Peyer's patch (tissue), 4 donors: ENCODE results near the gene PAQR4. TPM values are rescaled to one million over a fixed set of nuclear protein-coding genes. Genes with fewer than 3 reads are reported as not detected.
"Not testable (repeated sequence)": the region's sequence is repeated elsewhere in the genome, so short reads cannot be mapped to it uniquely, and the experiment has no call there.

Experiments used
- DNase-seq, 3 donors: peaks; one replicate each; pipeline ENCODE4 v3.0.0-alpha.2; 2017 to 2019
- H3K27ac ChIP-seq, 4 donors: fragments of 200-600 bp; sonication (generic); one replicate each; pipeline ENCODE4 v1.5.1; 2016 to 2019
- H3K27me3 ChIP-seq, 2 donors: fragments of 200-600 bp; sonication (generic); one replicate each; pipeline ENCODE4 v1.5.1; 2019
- H3K36me3 ChIP-seq, 3 donors: fragments of 200-600 bp; sonication (generic); one replicate each; pipeline ENCODE4 v1.5.1; 2016 to 2019
- H3K4me1 ChIP-seq, 4 donors: fragments of 200-600 bp; sonication (generic); one replicate each; pipeline ENCODE4 v1.5.1; 2016 to 2019
- H3K4me3 ChIP-seq, 4 donors: fragments of 200-600 bp; sonication (generic); 1 replicate in 3 of 4; 2 replicates in 1 of 4; pipeline ENCODE4 v1.5.1; 2016 to 2019; ENCODE audit warnings: mild to moderate bottlenecking in 1 of 4
- H3K9me3 ChIP-seq, 4 donors: fragments of 200-600 bp; sonication (generic); one replicate each; pipeline ENCODE4 v1.5.1; 2016 to 2019; ENCODE audit warnings: mild to moderate bottlenecking in 1 of 4
- POLR2A ChIP-seq, 2 donors: fragments of 450-650 bp; IDR thresholded peaks; one replicate each; pipeline ENCODE4 v1.5.1; 2017; ENCODE audit warnings: antibody characterized with exemption in 2 of 2, mild to moderate bottlenecking in 2 of 2, moderate library complexity in 2 of 2
- total RNA-seq, 4 donors: library from RNA; depleted of rRNA; stranded (reverse); fragments of >200 nt; gene quantifications; one replicate each; pipeline ENCODE4 v1.1.0, GENCODE V29; 2016
- TF ChIP-seq, protein P1 (sequence below), 6 experiments: fragments of 450-650 bp in 4 of 6; fragments of 200-600 bp in 2 of 6; sonication (generic) in 1 of 6; IDR thresholded peaks; one replicate each; pipeline ENCODE4 v1.5.1; 2017 to 2019; ENCODE audit warnings: antibody characterized with exemption in 6 of 6, mild to moderate bottlenecking in 3 of 6, moderate library complexity in 1 of 6

The PAQR4 gene
- total RNA-seq, 4 donors from 2014 or later, result 6.3 to 13.2 (median 9.2) TPM

DNA sequence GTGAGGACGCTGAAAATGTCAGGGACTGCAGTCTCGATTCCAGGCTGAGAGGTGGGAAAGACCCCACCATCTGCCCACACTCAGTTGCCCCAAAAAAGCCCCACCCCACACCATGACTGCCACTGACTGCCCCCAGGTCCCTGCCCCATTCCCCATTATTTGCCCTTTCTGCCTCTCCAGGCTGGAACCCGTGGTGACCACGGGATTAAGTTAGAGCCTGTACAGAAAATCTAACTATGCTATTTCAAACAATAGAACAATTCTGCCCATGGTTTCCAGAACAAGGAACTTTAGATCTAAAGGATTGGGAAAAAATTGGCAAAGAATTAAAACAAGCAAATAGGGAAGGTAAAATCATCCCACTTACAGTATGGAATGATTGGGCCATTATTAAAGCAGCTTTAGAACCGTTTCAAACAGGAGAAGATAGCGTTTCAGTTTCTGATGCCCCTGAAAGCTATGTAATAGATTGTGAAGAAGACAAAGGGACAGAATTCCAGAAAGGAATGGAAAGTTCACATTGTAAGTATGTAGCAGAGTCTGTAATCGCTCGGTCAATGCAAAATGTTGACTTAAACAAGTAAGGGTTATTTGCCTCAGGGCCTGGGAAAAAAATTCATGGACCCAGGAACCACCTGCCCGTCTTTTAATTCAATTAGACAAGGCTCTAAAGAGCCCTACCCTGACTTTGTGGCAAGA is 43.0 kb upstream of the PAQR4 start:
- no peak for DNase-seq
- peaks cover 0 to 4% (median 0%) of the 10 kb centered on the region in 4 donors for H3K4me1 ChIP-seq
- TF ChIP-seq, protein P1, sequence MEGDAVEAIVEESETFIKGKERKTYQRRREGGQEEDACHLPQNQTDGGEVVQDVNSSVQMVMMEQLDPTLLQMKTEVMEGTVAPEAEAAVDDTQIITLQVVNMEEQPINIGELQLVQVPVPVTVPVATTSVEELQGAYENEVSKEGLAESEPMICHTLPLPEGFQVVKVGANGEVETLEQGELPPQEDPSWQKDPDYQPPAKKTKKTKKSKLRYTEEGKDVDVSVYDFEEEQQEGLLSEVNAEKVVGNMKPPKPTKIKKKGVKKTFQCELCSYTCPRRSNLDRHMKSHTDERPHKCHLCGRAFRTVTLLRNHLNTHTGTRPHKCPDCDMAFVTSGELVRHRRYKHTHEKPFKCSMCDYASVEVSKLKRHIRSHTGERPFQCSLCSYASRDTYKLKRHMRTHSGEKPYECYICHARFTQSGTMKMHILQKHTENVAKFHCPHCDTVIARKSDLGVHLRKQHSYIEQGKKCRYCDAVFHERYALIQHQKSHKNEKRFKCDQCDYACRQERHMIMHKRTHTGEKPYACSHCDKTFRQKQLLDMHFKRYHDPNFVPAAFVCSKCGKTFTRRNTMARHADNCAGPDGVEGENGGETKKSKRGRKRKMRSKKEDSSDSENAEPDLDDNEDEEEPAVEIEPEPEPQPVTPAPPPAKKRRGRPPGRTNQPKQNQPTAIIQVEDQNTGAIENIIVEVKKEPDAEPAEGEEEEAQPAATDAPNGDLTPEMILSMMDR (IDR thresholded peaks at IDR 0.05), result no peak
- no peak for TF ChIP-seq POLR2A (IDR thresholded peaks at IDR 0.05)
- no peak overlapping the region for H3K4me3 ChIP-seq
- H3K36me3 ChIP-seq, result peaks cover 0 to 35% (median 0%) of the 10 kb centered on the region in 3 donors
- H3K27ac ChIP-seq, result no peak overlapping the region
- H3K27me3 ChIP-seq, result no peaks in the 10 kb centered on the region
- no peaks in the 10 kb centered on the region for H3K9me3 ChIP-seq

DNA sequence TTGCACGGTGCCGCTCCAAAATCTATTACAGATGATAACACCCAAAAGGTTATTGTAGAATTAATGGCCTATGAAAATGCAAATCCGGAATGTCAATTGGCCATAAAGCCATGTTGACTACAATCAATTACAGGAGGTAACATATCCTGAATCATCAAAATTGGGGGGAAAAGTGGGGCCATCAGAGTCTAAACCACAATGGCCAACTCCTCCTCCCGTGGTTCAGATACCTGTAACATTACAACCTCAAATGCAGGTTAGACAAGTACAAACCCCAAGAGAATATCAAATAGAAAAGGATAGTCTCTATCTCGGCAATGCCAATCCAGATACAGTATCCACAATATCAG is 42.5 kb upstream of the PAQR4 start:
- Histone ChIP-seq H3K9me3 (no peaks in the 10 kb centered on the region), H3K27me3 (no peaks in the 10 kb centered on the region), H3K36me3 (peaks cover 0 to 32% (median 0%) of the 10 kb centered on the region in 3 donors), H3K27ac (no peak overlapping the region), H3K4me3 (peak overlapping the region in 2 of 4 donors; percentile 13 to 35), H3K4me1 (peaks cover 0 to 4% (median 0%) of the 10 kb centered on the region in 4 donors)
- no peak for TF ChIP-seq POLR2A (IDR thresholded peaks at IDR 0.05)
- TF ChIP-seq, protein P1 (IDR thresholded peaks at IDR 0.05), result no peak
- DNase-seq, result no peak

DNA sequence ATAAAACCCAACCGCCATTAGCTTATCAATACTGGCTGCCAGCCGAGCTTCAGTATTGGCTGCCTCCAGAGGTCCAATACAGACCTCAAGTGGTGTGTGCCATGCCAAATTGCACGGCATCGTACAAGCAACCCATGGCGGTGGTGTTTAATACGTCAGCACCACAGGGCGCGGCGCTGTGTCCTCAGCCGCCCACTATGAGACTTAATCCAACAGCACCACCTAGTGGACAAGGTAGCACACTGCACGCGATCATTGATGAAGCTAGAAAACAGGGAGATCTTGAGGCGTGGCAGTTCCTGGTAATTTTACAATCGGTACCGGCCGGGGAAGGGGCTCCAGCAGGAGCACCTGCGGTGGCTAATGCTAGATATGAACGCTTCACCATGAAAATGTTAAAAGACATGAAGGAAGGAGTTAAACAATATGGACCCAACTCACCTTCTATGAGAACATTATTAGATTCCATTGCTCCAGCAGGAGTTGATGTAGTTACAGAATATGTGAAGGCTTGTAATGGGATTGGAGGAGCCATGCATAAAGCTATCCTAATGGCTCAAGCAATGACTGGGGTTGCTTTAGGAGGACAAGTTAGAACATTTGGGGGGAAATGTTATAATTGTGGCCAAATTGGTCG is 42.0 kb upstream of the PAQR4 start:
- no peak for TF ChIP-seq POLR2A (IDR thresholded peaks at IDR 0.05)
- TF ChIP-seq, protein P1 (IDR thresholded peaks at IDR 0.05), result peak; percentile 95 to 99 (median 96)
- no peak overlapping the region for H3K27ac ChIP-seq
- peak overlapping the region in 2 of 4 donors; percentile 13 to 35 for H3K4me3 ChIP-seq

DNA sequence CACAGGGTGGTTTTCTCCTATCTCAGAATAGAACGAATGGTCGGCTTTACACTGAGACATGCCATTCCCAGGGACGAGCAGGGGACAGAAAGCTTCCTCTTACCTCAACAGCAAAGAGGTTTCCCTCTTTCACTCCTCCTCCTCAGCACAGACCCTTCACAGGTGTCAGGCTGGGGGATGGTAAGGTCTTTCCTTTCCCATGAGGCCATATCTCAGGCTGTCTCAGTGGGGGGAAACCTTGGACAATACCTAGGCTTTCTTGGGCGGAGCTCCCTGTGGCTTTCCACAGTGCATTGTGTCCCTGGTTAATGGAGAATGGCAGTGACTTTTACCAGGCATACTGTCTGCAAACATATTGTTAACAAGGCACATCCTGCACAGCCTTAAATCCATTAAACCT is 41.0 kb upstream of the PAQR4 start:
- H3K36me3 ChIP-seq, result peaks cover 0 to 22% (median 0%) of the 10 kb centered on the region in 3 donors
- H3K9me3 ChIP-seq, H3K27ac ChIP-seq, H3K27me3 ChIP-seq, H3K4me3 ChIP-seq, DNase-seq, H3K4me1 ChIP-seq: not testable (repeated sequence)

More for the DNA sequence above, 42.0 kb upstream of the PAQR4 start:
- Histone ChIP-seq H3K36me3 (peaks cover 0 to 27% (median 0%) of the 10 kb centered on the region in 3 donors), H3K27me3 (no peaks in the 10 kb centered on the region), H3K9me3 (no peaks in the 10 kb centered on the region), H3K4me1 (peaks cover 0 to 4% (median 0%) of the 10 kb centered on the region in 4 donors)
- DNase-seq, result peak; percentile 85 to 96 (median 92)

DNA sequence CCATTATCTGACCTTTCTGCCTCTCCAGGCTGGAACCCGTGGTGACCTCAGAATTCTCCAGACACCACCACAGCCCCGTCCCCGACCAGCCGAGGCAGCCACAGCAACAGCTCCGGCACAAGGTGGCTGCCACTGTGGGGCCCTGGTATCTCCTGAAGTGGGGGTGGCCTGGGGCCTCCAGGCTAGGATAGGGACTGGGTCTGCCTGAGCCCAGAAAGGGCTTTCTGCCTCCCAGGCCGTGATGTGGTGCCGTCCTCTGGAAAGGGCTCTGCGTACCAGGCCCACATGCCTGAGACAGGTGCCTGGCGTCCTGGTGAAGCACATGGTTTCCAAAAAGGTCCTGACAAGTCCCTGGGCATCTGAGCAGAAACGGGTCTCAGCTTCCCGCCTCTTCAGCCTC is 40.4 kb upstream of the PAQR4 start:
- Histone ChIP-seq H3K36me3 (peaks cover 0 to 29% (median 0%) of the 10 kb centered on the region in 3 donors), H3K9me3 (no peaks in the 10 kb centered on the region), H3K4me1 (peaks cover 0 to 4% (median 0%) of the 10 kb centered on the region in 4 donors), H3K27me3 (no peaks in the 10 kb centered on the region), H3K27ac (no peak overlapping the region), H3K4me3 (no peak overlapping the region)
- TF ChIP-seq POLR2A (IDR thresholded peaks at IDR 0.05), result no peak
- TF ChIP-seq, protein P1 (IDR thresholded peaks at IDR 0.05), result no peak
- no peak for DNase-seq

DNA sequence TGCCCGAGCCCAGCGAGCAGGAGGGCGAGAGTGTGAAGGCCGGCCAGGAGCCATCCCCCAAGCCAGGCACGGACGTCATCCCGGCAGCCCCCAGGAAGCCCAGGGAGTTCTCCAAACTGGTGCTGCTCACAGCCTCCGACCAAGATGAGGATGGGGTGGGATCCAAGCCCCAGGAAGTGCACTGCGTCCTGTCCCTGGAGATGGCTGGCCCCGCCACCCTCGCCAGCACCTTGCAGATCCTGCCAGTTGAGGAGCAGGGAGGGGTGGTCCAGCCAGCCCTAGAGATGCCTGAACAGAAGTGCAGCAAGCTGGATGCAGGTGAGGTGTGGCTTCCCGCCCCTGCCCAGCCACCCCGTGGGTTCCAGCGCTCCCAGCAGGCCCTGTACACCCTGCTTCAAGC is 39.5 kb upstream of the PAQR4 start:
- H3K27ac ChIP-seq, result no peak overlapping the region
- no peak for TF ChIP-seq POLR2A (IDR thresholded peaks at IDR 0.05)
- TF ChIP-seq, protein P1 (IDR thresholded peaks at IDR 0.05), result no peak
- H3K9me3 ChIP-seq, result no peaks in the 10 kb centered on the region
- no peak for DNase-seq
- peaks cover 0 to 4% (median 0%) of the 10 kb centered on the region in 4 donors for H3K4me1 ChIP-seq
- peaks cover 0 to 38% (median 0%) of the 10 kb centered on the region in 3 donors for H3K36me3 ChIP-seq
- H3K27me3 ChIP-seq, result no peaks in the 10 kb centered on the region
- H3K4me3 ChIP-seq, result no peak overlapping the region
